GM18907 (cell line): ENCODE measurements around the gene TMEM82.

Source experiments
- ATAC-seq: cut with Tn5 transposase; IDR thresholded peaks from one replicate; pipeline ENCODE4 v1.9.1; 2021; ENCODE audit warnings: mild to moderate bottlenecking, moderate library complexity; ENCODE audit not compliant: unreplicated experiment

Gene TMEM82

GRCh38 chr1:15755021-15755645 lies 12.8 kb downstream of the TMEM82 start:
- ATAC-seq, result no peak

- ATAC-seq, result no peak
Measured at GRCh38 chr1:15755646-15756040, 13.3 kb downstream of the TMEM82 start.

- ATAC-seq, result no peak
Measured at GRCh38 chr1:15756143-15757015, 14.1 kb downstream of the TMEM82 start.

- ATAC-seq, result no peak
Measured at GRCh38 chr1:15757016-15757543, 14.8 kb downstream of the TMEM82 start.

- no peak for ATAC-seq
Measured at GRCh38 chr1:15757575-15758342, 15.5 kb downstream of the TMEM82 start.

GRCh38 chr1:15758343-15758931 lies 16.1 kb downstream of the TMEM82 start, which contains the start of gene FBLIM1:
Gene FBLIM1 (plus strand): TSS chr1:15758795. CDS start chr1:15764984, 6,189 bp downstream.
- ATAC-seq, result no peak

- no peak for ATAC-seq
Measured at GRCh38 chr1:15758953-15759661, 16.8 kb downstream of the TMEM82 start.

- no peak for ATAC-seq
Measured at GRCh38 chr1:15760520-15761211, 18.4 kb downstream of the TMEM82 start.

GRCh38 chr1:15761366-15762128 lies 19.2 kb downstream of the TMEM82 start:
- ATAC-seq, result no peak

GRCh38 chr1:15762546-15762945 lies 20.2 kb downstream of the TMEM82 start:
- no peak for ATAC-seq

GRCh38 chr1:15764269-15764764 lies 22.0 kb downstream of the TMEM82 start:
- ATAC-seq, result no peak

- ATAC-seq, result no peak
Measured at GRCh38 chr1:15764890-15765289, 22.6 kb downstream of the TMEM82 start.

GRCh38 chr1:15765495-15766194 lies 23.3 kb downstream of the TMEM82 start:
- ATAC-seq, result no peak

- no peak for ATAC-seq
Measured at GRCh38 chr1:15767941-15768340, 25.6 kb downstream of the TMEM82 start.

- ATAC-seq, result no peak
Measured at GRCh38 chr1:15768388-15768787, 26.1 kb downstream of the TMEM82 start.

- no peak for ATAC-seq
Measured at GRCh38 chr1:15770313-15770962, 28.1 kb downstream of the TMEM82 start.

GRCh38 chr1:15771836-15772515 lies 29.7 kb downstream of the TMEM82 start:
- ATAC-seq, result no peak
